Glomerular visceral epithelial cell (primary cell): ENCODE results near the gene MIGA2.
"Not testable (repeated sequence)": the region's sequence is repeated elsewhere in the genome, so short reads cannot be mapped to it uniquely, and the experiment has no call there.

Experiments
- DNase-seq: peaks from one replicate; pipeline ENCODE4 v3.0.0-alpha.2; 2016; ENCODE audit errors: extremely low spot score

Gene MIGA2

DNA sequence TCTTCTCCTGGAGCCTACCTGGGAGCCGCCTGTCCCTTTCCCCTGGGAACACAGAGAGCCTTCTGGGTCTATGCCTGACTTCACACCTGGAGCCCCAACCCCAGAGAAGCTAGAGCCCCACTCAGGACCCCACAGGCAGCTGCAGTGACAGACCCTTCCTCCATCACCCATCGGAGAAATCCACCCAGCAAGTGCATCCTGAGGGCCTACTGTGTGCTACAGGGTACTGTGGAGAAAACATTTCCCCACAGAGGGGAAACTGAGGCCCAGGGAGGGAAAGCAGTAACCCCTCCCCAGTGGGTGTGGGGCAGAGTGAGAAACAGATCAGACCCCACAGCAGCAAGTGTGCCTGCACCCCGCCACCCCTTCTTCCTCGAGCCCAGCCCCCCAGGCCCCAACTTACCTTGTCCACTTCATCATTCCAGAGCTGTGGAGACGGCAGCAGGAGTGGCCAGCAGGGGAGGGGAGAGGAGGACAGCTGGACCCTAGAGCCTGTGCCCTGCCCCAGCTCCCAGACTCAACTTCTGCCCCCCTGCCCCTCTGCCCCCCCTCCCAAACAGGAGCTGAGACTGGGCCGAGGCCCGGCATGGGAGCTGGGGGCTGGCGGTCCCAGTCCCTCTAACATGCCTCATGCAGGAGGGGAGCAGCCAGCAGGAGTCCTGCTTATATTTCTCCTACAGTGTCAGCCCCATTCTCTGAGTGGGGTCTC is 26.0 kb upstream of the MIGA2 start:
- no peak for DNase-seq

DNA sequence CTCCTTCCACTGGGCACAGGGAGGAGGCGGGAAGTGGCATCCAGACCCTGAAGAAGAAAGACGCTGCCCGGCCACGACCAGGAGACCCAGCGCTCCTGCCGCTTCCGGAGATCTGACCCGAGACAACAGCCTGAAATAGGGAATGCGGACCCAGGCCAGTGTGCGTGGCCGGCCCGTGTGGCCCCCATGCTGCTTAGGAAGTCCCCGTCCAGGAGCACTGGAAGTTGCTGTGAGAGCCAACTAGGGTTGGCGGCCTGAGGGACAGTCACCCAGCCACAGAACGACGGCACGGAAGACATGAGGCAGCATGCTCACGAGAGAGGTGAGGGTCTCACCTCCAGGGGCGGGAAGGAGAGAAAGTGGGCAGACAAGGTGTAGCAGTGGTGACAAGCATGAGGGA is 25.3 kb upstream of the MIGA2 start:
- no peak for DNase-seq

DNA sequence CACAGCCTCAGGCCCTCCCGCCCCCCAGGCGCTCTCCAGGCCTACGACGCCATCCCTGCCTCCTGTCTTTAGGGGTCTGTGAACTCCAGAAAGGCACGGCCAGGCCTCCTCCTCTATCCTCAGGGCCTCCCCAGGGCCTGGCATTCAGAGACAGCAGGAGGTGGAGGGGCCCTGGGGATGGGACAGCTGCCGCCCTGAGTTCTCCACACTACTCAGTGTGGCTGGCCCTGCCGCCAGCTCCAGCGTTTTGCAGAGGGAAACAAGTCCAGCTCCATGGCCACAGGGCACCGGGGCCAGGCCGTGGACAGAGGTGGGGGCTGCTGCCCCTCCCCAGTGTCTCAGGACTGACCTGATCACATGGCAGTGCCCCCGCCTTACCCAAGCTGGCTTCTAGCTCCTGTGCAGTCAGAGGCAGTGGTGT is 24.7 kb upstream of the MIGA2 start:
- DNase-seq: no peak

DNA sequence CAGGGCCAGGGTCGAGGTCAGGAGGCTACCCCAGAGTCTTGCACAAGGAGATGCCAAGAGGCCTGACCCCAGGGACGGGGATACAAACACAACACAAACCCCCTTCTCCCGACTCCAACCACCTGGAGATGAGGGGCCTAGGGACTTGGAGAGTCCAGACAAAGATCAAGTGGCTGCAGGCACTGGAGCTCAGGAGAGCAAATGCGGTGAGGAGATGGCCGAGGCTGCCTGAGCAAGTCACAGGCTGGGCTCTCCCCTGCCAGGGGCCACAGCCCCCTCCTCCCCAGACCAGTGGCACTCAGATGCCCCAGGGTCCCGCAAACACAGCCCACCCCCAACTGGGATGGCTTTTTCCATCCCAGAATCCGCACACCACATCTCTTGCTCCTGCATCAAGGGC is 24.1 kb upstream of the MIGA2 start:
- no peak for DNase-seq

DNA sequence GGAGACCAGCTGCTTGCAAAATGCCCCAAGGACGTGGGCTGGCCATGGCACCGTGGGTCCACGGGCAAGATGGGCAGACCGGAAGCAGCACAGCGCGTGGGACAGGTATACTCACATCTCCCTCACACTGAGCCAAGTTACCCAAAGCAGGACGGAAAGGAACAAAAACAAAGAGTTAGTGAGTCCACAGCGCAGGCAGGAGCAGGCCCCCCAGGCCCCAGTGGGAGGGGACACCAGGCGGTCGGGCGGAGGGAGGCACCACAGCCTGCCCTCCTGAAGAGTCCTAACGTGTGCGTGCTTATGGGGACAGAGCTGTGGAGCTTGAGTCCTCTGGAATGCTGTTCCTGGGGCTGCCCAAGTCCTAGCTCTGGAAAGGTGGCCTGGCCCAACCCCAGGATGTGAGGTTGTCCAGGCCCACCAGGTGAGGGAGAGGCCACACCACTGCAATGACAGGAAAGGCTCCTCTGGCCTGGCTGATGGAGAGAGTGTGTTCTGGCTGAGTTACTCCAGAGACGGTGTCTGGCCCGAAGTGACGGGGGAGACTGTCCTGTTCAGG is 23.5 kb upstream of the MIGA2 start:
- DNase-seq: no peak

DNA sequence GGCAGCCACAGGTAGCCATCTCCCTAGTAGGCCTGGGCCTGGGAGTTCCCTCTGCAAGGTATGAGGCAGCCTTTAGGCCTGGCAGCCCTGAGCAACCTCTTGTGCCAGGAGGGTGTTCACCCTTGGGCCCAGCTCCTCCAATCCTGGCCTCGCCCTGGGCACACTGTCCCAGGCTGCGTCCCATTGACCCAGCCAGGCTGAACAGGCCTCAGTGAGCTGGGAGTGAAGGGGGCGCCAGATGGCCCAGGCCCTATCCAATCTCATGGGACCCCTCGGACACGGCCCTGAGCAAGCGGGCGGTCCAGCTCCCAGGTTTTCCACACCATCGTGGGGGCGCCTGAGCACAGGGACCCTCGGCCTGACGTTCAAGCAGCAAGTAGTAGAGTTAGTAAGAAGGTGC is 22.8 kb upstream of the MIGA2 start:
- DNase-seq: no peak

DNA sequence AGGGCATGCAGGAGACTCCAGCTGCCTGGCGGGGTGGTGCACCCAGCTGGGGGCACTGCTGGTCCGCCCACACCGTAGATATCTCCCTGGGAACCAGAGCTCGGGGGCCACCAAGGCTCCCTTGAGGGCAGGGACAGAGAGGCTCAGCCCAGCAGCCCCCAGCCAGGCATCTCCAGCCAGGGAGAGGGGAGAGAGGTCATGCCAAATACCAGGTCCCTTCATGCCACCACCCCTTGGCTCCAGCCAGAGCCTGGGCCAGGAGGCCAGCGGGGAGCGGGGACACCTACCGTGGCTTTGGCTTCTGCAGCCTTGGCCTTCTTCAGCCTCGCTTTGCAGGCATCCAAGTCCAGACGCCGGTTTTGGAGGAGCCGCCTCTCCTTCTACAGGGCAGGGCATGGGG is 22.3 kb upstream of the MIGA2 start:
- no peak for DNase-seq

DNA sequence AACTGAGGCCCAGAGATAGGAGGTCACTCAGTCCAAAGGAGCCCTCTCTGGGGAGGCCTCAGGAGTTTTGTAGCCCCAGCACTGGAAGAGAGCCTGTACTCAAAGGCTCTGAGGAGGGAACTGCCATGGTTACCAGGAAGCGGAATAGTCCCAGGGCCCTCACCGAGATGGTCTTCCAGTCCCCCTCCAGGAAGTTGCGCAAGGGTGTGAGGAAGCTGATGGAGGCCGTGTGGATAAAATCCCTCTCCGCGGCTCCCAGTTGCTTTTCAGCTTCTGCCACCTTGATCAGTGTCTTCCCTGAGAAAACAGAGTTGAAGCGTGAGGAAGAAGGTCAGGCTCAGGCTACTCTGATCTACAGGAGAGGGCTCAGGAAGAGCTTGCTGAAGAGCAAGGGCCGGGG is 21.8 kb upstream of the MIGA2 start:
- no peak for DNase-seq

DNA sequence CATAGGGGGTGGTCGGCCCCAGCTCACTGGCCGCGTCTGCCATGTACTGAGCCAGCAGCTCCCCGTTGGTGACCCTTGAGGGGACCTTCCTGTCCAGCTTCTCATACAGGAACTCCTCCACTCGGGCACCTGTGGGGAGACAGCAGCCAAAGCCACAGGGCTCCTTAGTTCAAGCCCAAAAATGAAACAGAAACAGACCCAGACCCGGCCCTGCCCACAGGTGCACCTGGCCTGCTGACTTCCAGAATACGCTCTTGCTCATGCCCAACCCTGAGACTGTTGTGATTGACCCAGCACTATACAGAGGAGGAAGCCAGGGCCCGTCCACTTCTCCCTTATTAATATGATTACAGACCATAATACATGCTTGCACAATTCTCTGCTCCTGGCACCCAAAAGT is 15.3 kb upstream of the MIGA2 start:
- DNase-seq: no peak

DNA sequence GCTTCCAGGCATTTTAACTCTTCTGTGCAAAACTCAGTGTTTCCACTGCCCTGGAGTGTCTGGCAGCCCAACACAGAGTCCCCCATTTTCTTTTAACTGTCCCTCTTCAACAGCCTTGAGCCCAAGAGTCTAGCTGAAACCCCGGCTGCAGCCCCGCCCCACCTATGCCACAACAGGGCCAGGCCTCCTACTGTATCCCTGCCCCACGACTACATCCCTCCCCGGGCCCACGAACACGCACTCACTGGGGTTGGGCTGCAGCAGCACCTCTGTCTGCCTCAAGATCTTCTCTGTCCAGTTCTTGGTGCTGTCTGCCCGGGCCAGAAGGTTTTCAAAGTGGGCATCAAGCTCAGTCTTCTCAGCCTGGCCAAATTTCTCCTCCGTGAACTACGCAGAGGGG is 14.4 kb upstream of the MIGA2 start:
- no peak for DNase-seq

DNA sequence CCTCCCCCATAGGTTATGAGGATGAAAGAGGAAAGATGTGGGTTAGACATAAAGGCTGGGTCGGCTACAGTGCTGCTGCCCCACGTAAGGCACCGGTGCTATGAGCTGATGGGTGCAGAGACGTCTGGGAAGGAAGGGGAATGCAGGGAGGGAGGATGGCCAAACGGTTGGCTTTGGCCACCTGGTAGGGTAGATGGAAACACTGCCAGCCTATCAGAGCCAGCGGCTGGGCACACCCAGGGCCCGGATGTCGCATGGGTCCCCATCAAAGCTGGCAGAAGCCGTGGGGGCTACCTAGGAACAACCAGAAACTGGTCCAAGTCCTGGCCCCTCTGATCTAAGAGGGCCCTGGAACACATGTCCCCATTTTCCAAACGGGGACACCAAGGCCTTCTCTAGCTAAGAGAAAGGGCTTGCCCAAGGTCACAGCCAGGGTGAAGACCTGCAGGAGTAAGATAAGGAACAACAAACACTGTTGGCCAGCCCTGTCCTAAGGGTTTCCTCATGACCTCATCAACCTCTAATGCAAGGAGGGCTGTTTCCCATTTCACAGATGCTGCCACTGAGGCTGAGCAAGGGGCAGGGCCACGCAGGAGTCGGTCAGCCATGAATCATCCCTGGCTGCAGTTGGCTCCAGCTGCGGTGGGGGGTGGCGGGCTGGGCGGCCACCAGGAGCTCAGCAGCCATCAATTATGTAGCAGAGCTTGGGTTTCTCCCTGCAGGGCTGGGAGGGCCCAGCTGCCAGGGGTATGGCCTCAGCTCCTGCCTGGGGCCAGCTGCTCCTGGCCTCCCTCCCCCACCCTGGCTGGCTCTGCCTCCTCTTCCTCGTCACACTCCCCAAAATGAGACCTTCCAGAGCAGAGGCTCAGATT is 13.2 kb upstream of the MIGA2 start:
- DNase-seq: peak; percentile 62

DNA sequence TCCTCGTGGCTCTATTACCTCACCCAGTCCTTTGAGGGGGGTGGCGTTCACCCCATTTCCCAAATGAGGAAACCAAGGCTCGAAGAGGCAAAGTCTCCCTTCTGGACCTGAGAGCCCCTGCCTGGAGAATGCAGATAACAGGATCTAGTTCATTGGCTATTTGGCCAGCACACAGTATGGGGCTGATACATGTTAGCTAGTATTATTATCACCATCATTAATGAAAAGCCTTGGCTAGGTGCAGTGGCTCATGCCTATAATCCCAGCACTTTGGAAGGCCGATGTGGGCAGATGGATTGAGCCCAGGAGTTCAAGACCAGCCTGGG is 12.6 kb upstream of the MIGA2 start:
- no peak for DNase-seq

DNA sequence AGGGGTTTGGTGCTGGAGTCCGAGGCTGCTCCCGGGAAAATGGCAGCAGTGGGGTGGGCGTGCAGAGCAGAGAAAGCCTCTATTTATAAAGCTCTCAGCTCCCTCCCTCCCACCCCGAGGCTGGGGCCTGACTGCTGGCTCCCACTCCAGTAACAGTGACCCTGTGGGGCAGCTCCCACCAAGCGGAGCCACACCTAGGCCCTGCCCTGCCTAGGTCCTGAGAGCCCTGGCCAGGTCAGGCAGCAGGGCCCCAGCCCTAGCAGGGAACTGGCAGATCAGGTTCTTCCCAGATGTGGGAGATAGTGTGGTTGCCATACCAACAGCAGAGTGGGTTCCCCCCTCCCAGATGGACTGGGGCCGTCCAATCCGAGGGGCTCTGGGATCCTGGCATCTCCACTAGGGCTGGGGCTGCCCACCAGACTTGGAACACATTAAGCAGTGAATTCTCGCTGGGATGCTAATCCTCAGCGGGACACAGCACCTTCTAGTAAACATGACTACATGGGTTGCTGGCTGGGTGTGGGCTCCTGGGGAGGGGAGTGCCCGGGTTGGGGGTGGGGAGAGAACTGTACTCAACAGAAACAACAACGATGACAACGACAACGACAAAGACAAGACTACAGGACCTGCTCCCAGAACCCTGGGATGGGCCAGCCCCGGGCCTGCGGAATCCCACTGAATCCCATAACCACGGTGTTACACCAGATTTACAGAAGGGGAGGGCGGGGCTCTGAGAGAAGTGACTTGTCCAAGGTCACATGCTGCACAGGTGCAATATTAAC is 9.8 kb upstream of the MIGA2 start:
- DNase-seq: no peak

DNA sequence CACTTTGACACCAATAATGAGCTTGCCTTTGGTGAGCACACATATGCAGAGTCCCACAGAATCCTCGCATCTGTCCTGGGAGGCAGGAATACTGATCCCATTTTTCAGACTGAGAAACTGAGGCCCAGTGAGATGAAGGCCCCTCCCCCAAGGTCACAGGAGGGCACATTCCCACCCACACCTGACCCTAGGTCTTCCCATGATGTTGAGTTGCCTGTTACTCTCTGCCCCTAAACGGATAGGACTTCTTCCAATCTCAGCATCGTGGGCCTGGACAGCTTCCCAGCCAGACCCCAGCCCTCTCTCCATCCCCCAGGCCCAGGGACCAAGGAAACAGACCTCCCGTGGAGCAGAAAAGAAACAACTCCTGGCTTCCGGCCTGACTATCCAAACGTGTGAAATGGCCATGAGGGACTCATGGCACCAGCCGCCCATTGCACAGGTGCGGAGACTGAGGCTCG is 9.2 kb upstream of the MIGA2 start:
- no peak for DNase-seq

DNA sequence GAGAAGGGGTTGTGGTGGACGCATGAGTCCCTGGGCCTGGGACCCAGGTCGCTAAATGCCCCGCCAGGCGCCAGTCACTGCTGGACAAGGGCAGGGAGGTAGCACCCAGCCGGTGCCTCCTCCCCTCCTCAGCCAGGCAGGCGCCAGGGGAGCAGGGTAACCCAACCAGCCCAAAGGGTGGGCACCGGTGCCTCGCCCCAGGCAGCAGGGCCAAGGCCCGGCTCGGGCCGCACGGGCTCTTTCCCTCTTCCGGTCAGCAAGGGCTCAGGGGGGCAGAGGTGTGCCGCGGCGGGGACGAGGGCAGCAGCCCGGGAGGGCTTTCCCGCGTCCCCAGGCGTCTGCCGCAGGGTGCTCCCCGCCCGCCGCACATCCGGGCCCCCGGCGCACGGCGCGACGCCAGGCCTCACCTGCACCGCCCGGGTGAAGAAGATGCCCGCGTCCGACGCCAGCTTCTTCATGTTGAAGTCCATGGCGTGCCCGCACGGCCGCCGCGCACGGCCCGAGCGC is 8.7 kb upstream of the MIGA2 start:
- peak; percentile 64 for DNase-seq

DNA sequence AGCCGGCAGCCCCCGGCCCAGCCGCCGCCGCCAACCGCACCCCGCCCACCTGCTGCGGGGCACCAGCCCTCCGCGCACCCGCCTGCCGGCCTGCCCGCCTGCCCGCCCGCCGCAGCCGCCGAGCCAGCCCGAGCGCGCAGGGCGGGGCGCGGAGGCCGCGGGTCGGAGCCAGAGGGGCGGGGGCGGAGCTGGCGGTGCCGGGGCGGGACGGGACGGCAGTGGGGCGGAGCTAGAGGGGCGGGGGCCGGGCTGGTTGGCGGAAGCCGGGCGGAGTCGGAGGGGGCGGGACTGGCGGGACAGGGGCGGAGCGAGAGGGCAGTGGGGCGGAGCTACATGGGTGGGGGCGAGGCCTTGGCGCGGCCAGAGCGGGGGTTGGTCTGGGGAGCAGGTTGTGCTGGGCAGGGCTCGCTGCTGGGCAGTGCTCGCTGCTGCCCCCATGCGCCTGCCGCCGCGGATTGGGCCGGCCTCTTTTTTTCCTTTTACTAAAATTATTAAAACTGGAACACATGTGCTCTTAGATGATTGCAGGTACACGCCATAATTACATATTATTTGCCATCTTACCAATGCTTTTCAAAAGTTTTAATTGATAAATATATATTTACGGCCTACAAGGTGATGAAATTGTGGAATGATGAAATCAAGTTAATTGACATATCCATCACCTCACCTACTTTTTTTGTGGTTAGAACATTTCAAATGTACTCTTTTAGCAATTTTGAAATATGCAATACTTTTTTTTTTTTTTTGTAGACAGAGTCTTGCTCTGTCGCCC is 8.0 kb upstream of the MIGA2 start, which contains the start of gene SH3GLB2:
Gene SH3GLB2 (minus strand): TSS at position 140 of the 775 bp plus-strand sequence. CDS start 177 bp downstream, outside the sequence.
- DNase-seq: peak; percentile 97

DNA sequence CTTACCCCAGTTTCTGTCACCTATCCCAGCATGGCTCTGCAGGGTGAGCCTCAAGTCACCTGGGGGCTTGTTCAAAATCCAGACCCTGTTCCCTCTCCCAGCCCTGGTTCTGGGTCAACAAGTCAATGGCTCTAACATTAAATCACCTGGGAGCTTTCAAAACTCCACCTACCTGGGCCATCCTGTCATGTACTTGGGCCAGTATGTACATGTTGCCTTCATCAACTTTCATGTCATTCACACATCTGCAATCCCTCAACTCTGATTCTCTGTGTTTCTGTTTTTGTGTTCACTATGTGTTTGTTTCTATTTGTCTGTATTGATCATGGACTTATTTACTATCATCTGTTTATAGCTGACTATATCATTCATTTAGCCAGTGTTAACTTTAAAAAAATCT is 6.2 kb upstream of the MIGA2 start:
- DNase-seq: no peak

DNA sequence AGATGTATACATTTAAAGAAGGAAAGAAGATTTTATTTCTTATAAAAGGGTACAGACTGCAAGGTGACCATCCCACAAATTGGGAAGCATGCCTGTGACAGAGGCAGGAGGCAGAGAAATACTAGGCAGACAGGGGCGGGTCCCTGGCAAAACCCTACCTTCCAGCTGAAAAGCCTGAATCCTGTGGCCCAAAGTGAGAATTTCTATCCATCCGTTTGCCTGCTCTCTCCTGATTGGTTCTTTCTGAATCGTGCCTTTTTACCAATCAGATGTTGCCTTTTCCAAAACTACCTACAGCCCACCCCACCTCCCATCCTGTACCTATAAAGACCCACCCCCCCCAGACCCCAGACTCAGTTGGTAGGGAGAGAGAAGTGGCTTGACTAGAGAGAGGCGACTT is 4.9 kb upstream of the MIGA2 start:
- DNase-seq: no peak

DNA sequence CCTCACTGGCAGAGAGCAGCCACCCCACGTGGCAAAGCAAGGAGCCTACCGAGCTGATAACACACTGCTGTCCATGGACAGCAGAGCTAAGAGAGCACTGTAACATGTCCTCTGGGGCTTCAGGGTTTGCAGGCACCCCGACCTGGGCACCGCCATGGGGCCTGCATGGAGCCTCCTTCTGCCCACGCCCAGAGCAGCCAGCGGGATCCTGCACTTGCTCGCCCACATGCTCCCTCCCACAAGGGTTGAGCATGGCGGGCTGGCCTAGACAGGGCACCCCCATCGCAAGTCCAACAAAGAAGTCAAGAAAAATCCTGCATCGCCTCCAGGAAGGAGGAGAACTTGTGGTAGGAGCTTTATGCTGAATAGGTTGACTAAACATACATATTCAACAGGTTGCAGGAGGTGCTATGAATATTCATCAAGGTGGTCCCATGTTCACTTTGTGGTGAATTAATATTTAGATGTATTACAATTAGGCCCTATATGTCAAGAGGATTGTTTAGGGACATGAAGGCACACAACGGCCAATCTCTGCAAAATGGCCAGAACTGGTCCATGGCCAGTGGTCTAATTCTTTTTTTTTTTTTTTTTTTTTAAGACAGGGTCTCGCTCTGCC is 3.8 kb upstream of the MIGA2 start:
- DNase-seq: no peak

DNA sequence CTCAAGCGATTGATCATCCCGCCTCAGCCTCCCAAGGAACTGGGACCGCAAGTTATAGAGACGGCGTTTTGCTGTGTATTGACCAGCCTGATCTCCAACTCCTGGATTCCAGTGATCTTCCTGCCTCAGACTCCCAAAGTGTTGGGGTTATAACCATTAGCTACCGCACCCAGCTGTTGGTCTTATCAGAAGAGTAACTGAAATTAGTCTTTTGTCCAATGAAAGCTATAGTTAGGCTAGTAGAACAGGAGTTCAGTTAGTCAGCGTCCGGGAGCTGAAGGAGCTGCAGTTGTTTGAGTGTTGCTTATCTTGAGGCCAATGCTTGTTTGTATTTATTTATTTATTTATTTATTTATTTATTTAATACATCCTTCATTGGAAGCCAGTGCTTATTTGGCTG is 3.2 kb upstream of the MIGA2 start:
- no peak for DNase-seq

DNA sequence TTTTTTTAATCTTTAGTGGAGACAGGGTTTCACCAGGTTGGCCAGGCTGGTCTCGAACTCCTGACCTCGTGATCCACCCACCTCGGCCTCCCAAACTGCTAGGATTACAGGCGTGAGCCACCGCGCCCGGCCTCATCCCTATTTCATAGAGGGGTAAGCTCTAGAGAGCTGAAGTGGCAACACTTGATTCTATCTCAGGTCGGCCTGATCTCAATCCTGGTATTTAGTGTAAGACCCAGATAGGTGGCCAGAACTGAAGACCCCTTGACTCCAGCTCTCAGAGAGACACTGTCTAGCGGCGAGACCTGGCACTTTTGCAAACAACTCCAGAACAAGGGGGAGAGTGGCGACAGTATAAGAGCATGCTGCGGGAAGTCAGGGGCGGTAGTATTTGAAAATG is 588 bp upstream of the MIGA2 start:
- DNase-seq: not testable (repeated sequence)
